ENCODE results near the gene TTC17.

GRCh38 chr11:43493431-43493830 is 134.7 kb downstream of the TTC17 start:
- TF ChIP-seq POLR2A (IDR thresholded peaks at IDR 0.05; ENCODE audit: low read length) (no peak), GATA1 (IDR thresholded peaks at IDR 0.05; ENCODE audit: low read depth, low read length) (no peak)

Measured in erythroblast (primary cell).